GM12878 (cell line): ENCODE data around the gene KBTBD2.
"Not testable (repeated sequence)": the region's sequence is repeated elsewhere in the genome, so short reads cannot be mapped to it uniquely, and the experiment has no call there.

Source experiments
- CTCF ChIP-seq, 3 experiments: IDR thresholded peaks in 2 of 3; conservative IDR thresholded peaks in 1 of 3; 2 replicates each; pipeline ENCODE4 v1.5.1; 2011; ENCODE audit warnings: low read depth in 3 of 3, low read length in 3 of 3, mild to moderate bottlenecking in 3 of 3, control low read depth in 2 of 3, moderate library complexity in 2 of 3, inconsistent platforms in 1 of 3, mixed read lengths in 1 of 3; ENCODE audit not compliant: control insufficient read depth in 2 of 3, insufficient read depth in 1 of 3; ENCODE audit errors: extremely low read depth in 1 of 3
- ESRRA ChIP-seq: IDR thresholded peaks from 2 replicates; pipeline ENCODE4 v1.6.1; 2012; ENCODE audit warnings: mild to moderate bottlenecking, low read length, improper control_type of control experiment
- HDAC6 ChIP-seq: fragments of 200-600 bp; sonication (generic); IDR thresholded peaks from one replicate; pipeline ENCODE4 v1.8.0; 2017; ENCODE audit warnings: antibody characterized with exemption; ENCODE audit not compliant: unreplicated experiment
- MXI1 ChIP-seq: fragments of 150-350 bp; IDR thresholded peaks from 2 replicates; pipeline ENCODE4 v1.6.1; 2011; ENCODE audit warnings: low read depth, mild to moderate bottlenecking, inconsistent platforms, low read length, improper control_type of control experiment
- POLR2A ChIP-seq: IDR thresholded peaks from 2 replicates; pipeline ENCODE4 v1.6.1; 2011; ENCODE audit warnings: low read depth, mild to moderate bottlenecking, low read length
- SMAD1 ChIP-seq: fragments of 450-650 bp; IDR thresholded peaks from 2 replicates; pipeline ENCODE4 v1.6.1; 2018; ENCODE audit warnings: mild to moderate bottlenecking, low read depth; ENCODE audit not compliant: partially characterized antibody
- SP1 ChIP-seq: IDR thresholded peaks from one replicate; pipeline ENCODE4 v1.6.1; 2011; ENCODE audit warnings: low read depth, low read length
- SREBF2 ChIP-seq: IDR thresholded peaks from 2 replicates; pipeline ENCODE4 v1.6.1; 2012; ENCODE audit warnings: mild to moderate bottlenecking, low read length
- USF2 ChIP-seq: IDR thresholded peaks from 2 replicates; pipeline ENCODE4 v1.6.1; 2011; ENCODE audit warnings: low read depth, low read length, improper control_type of control experiment, borderline replicate concordance
- ZSCAN29 ChIP-seq: fragments of 450-650 bp; IDR thresholded peaks from 2 replicates; pipeline ENCODE4 v1.6.1; 2017; ENCODE audit warnings: mild to moderate bottlenecking, moderate library complexity

GRCh38 chr7:32897376-32897775 is 5.8 kb upstream of the KBTBD2 start:
- TF ChIP-seq SREBF2; CTCF (IDR thresholded peaks at IDR 0.05 in 2 of 3, conservative IDR thresholded peaks at IDR 0.05 in 1 of 3; ENCODE audit: control insufficient read depth in 2 of 3, extremely low read depth in 1 of 3, insufficient read depth in 1 of 3, low read depth in 3 of 3, low read length in 3 of 3); MXI1; ESRRA; ZSCAN29; SP1; USF2; SMAD1; POLR2A; HDAC6: not testable (repeated sequence)
